Right renal cortex interstitium (tissue), 3 donors: ENCODE data around the gene RBM14. TPM values are rescaled to one million over a fixed set of nuclear protein-coding genes. Genes with fewer than 3 reads are reported as not detected.
"Not testable (repeated sequence)": the region's sequence is repeated elsewhere in the genome, so short reads cannot be mapped to it uniquely, and the experiment has no call there.

ENCODE experiments used
- DNase-seq, 3 donors: peaks; one replicate each; pipeline ENCODE4 v3.0.0-alpha.2; 2013; ENCODE audit warnings: low read depth in 3 of 3, low spot score in 2 of 3
- polyA plus RNA-seq, 3 donors: library from polyadenylated mRNA; unstranded; fragments of 120-200 nt; gene quantifications; one replicate each; pipeline ENCODE4 v1.2.1, GENCODE V29; 2013; ENCODE audit not compliant: insufficient read length in 3 of 3

Gene RBM14
- polyA plus RNA-seq, 3 donors: 53.8 to 60.4 (median 54.6) TPM

DNA sequence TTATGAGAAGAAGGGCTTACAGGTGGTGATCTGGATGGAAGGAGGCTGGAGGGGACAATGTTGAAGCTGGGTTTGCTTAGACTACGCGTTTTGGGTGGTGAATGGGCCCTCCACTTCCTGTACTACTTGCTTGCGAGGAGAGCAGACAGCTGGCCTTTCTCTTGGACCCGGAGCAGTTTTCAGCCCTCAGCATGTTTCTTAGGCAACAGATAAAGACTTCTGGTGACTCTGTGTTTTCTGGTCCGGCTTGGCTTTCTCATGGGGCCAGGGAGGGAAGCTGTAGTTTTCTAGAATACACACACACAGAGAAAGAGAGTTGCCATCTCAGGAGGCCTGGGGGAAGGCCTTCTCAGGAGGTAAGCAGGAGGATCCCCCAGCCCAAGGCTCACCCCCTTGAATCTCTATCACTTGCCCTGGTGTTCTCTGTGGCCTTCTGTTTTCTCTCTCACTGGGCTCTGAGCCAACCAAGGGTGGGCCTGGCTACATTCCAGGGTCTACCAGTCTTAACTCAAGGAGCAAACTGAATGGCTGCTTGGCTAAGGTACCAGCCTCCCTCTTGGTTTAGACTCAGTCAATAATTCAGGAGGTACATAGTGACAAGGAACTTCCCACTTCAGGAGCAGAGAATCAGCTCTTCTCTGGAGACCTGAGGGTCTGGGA lies 21.1 kb upstream of the RBM14 start:
- peak in 1 of 3 donors; percentile 51 for DNase-seq

DNA sequence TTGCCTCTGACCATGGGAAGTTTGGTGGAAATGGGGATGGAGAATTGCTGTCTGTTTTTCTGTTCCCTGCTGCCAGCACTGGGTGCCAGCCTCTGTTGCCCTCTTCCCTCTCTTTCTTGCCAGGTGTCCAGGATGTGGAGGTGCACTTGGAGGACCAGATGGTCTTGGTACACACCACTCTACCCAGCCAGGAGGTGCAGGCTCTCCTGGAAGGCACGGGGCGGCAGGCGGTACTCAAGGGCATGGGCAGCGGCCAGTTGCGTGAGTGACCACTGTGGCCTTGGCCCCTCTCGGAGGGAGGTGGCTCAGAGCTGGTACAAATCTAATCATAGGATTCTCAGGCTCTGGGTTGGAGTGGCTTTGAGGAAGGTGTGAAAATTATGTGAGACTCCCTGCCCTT lies 17.4 kb upstream of the RBM14 start:
- no peak for DNase-seq

DNA sequence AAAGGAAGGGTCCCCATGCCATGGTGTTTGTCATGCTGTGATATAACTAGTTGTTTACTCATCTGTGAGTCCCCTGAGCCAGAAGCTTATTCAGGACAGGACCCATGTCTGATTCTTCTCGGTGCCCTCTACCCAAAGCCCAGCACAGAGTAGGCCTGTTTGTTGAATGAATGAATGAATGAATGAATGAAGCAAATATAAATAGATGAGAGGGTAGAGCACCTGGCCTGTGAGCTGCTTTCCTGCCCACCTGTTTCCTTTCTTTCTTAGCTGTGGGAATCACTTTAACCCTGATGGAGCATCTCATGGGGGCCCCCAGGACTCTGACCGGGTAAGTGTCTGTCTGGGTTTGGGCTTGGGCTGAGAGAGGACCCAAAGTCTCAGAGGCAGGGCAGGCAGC lies 16.2 kb upstream of the RBM14 start:
- DNase-seq: no peak

DNA sequence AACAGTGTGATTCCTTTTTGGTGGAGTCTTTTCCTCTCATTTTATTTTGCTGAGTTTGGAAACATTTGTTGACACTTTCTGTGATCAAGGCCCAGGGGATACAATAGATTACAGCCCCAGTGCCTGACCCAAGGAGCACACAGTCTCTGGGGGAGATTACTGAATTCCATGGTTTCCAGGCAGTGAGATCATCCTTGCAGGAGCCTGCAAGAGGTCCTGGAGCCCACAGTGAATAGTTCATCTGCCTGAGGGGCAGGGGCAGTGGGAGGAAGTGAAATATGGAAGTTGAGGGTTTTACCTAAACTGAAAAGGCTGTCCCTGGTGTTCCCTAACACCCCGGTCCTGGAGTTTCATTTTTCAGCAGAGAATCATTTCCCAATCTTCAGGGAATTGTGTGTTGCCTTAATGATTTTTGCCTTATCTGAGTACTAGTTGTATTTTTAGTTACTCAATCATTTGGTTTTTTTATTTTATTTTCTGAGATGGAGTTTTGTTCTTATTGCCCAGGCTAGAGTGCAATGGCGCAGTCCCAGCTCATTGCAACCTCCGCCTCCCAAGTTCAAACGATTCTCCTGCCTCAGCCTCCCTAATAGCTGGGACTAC lies 15.7 kb upstream of the RBM14 start:
- no peak for DNase-seq

DNA sequence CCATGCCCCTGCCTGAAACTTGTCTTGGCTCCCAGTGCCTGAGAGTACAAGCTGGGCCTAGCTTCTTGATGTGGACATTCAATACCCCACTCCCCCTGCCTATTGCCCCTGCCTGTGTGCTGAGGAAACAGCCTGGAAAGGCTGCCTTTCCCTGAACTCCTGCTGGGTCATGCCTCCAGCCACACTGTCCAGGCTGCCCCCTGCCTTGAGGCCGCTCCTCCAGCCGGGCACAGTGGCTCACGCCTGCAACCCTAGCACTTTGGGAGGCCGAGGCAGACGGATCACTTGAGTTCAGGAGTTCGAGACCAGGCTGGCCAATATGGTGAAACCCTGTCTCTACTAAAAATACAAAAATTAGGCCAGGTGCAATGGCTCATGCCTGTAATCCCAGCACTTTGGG lies 13.4 kb upstream of the RBM14 start:
- no peak for DNase-seq

DNA sequence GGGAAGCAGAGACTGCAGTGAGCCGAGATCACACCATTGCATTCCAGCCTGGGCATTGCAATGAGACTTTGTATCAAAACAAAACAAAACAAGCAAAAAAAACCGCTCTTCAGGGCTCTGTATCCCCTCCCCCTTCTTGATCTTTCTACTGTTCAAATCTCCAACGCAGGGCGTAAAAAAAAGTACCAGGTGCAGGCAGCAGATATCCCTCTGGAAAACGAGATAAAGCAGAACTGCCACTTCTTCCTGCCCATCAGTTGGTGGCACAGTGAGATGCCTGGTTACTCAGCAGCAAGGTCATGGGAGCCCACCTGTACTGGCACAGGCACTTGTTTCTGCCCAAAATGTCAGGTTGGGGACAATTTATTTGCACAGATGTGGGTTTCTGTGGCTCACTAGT lies 12.3 kb upstream of the RBM14 start:
- no peak for DNase-seq

DNA sequence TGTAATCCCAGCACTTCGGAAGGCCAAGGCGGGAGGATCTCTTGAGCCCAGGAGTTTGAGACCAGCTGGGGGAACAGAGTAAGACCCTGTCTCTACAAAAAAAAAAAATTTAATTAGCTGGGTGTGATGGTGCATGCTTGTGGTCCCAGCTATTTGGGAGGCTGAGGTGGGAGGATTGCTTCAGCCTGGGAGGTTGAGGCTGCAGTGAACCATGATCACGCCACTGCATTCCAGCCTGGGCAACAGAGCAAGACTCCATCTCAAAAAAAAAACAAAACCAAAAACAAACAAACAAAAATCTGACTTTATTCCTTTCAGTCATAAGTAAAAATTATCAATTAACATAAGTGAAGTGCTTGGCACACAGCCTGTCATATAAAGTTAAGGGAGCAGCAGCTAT lies 9.8 kb upstream of the RBM14 start:
- not testable (repeated sequence) for DNase-seq

DNA sequence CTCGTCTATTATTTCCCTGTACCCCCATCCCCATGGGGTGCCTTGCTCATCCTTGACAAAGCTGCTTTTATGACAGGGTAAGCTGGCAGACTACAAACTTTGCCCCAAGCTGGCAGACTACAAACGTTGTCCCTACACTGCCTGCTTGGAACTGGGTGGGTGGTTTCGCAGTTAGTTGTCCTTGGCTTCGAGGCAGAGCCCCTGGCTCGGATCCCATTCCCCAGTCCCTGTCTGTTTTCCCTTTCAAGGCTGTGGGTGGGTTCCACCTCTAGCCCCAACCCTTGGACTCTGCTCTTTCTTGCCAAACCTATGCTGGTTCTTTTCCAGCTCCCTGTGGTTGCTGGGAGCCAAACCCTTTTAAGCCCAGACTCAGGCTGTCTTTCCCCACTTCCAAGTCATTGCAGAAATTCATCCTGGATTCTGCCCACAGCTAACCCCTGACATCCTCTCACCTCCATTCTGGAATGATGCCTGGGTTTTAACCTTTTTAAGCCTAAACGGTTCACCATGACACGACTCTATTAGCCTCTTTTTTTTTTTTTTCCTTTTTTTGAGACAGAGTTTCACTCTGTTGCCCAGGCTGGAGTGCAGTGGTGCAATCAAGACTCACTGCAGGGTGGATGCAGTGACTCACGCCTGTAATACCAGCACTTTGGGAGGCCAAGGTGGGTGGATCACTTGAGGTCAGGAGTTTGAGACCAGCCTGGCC lies 9.2 kb upstream of the RBM14 start:
- DNase-seq: no peak

DNA sequence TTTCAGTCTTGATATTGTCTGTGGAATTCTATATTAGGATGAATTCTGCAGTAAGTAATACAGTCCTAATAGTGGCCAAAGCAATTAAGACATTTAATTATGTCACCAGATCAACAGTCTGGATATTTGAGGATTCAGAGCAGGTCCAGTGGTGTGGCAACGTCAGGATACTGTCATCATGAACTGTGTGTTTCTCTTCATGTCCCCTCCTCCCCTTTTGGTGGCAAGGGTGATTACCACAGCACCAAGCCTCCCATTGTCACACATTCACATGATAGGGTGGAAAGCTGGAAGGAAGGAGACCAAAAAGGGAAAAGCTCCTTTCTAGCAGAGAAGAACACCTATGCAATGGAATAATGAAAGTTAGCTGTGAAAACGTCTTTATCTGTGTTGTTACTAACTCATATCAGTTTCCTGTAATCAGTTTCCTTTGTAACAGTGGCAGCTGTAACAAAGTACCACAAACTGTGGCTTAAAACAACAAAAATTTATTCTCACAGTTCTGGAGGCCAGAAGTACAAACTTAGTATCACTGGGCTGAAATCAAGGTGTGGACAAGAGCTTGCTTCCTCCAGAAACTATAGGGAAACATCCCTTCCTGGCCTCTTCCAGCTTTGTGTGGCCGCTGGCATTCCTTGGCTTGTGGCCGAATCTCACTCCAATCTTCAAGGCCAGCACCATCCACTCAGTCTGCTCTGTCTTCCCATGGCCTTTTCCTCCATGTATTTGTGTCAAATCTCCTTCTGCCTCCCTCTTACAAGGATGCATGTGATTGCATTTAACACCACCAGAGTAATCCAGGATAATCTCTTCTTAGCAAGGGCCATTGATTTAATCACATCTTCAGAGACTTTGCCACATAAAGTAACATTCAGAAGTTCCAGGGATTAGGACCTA lies 6.5 kb upstream of the RBM14 start:
- no peak for DNase-seq

DNA sequence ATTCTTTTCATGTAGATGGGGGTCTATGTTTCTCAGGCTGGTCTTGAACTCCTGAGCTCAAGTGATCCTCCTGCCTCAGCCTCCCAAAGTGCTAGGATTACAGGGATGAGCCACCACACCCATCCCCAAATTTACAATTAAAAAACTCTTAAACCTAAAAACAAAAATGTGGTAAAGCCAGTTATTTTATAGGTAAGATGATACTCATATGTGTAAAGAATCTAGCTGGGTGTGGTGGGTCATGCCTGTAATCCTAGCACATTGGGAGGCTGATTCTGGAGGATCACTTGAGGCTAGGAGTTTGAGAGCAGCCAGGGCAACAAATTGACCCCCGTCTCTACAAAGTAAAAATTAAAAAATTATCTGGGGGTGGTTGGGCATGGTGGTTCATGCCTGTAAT lies 4.0 kb upstream of the RBM14 start:
- DNase-seq: no peak

DNA sequence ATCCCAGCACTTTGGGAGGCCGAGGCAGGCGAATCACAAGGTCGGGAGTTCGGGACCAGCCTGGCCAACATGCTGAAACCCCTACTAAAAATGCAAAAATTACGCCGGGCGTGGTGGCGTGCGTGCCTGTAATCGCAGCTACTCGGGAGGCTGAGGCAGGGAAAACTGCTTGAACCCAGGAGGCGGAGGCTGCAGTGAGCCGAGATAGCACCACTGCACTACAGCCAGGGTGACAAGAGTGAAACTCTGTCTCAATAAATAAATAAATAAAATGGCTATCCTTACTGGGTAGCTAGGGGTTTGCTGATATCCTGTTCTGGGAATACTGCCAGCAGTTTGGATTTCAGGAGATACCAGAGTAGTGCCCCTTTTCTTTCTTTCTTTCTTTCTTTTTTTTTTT lies 2.4 kb upstream of the RBM14 start:
- no peak for DNase-seq

DNA sequence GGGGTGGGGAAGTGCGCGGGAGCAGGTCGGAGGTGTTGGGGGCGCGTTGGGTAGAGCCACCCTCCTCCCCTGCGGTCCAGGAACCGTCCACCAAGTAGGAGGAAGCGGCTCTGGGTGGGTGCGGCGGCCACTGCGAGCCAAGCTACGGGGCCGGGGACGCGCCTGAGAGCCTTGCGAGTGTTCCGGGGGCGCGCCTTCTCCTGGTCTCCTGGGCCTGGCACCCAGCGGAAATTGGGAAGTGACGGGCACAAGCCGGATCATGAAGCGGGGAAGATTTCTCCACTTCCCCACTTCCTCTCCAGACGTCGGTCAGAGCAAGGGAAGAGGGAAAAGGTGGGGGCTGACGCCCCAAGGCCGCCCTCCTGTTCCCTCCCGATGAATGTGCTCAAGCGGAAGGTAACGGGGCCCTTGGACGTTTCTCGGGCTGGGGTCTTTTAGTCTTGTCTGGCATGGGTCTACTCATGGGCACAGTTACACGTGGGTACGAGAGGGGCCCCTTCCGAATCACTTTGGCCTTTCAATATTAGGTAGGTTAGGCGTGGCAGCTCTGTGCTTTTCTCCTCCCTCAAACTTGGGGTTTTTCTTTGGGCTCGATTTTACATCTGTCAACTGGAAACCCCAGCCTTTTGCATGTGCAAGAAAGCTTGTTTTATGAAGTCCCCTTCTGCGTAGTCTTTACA lies 865 bp downstream of the RBM14 start:
- no peak for DNase-seq

DNA sequence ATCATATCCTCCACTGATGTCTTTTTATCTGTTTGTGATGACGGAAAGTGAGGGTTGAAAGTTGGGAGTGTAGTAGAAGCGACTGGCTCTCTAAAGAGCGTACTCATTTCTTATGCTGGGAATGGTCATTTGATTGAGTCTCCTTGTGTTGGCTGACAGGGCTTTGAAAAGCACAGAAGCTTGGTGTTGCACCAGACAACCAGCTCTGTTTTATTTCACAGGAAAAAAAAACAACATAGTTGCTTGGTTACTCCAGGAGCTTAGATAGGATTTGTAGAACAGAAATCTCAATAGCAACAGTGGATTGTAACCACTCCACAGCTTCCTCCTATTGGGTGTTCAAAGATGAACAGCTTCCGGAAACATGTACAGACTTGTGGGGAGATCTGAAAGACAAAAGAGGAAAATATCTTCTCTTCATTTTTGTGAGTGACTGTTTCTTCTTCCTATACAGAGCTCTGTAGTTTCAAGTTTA lies 2.7 kb downstream of the RBM14 start:
- DNase-seq: no peak

DNA sequence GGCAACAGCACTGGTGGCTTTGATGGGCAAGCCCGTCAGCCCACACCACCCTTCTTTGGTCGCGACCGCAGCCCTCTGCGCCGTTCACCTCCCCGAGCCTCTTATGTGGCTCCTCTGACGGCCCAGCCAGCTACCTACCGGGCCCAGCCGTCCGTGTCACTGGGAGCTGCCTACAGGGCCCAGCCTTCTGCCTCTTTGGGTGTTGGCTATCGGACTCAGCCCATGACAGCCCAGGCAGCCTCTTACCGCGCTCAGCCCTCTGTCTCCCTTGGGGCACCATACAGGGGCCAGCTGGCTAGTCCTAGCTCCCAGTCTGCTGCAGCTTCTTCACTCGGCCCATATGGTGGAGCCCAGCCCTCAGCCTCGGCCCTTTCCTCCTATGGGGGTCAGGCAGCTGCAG lies 8.0 kb downstream of the RBM14 start:
- no peak for DNase-seq

DNA sequence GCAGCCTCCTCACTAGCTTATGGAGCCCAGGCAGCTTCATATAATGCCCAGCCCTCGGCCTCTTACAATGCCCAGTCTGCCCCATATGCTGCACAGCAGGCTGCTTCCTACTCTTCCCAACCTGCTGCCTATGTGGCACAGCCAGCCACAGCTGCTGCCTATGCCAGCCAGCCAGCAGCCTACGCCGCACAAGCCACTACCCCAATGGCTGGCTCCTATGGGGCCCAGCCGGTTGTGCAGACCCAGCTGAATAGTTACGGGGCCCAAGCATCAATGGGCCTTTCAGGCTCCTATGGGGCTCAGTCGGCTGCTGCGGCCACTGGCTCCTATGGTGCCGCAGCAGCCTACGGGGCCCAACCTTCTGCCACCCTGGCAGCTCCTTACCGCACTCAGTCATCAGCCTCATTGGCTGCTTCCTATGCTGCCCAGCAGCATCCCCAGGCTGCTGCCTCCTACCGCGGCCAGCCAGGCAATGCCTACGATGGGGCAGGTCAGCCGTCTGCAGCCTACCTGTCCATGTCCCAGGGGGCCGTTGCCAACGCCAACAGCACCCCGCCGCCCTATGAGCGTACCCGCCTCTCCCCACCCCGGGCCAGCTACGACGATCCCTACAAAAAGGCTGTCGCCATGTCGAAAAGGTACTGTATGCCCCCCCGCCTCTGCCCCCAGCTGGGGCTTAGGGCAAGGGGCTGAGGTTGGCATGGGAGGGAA lies 8.8 kb downstream of the RBM14 start:
- no peak for DNase-seq

DNA sequence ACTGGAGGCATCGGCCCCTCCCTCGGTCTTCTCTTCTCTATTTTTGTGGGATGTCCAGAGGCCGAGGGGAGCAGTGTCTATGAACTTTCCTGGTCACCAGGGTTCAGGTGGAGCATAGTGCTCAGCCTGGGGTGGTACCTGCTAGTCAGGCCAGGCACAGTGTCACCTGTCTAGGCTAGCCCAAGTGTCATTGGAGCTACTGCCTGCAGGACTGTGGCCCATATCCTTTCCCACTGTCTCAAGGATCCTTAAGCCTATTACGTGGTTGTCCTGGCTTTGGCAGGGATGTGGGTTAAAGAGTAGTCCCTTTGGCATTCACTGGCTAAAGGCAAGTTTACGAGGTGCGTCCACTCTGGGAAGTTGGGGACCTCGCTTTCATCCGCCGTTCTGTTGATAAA lies 9.3 kb downstream of the RBM14 start:
- DNase-seq: no peak

DNA sequence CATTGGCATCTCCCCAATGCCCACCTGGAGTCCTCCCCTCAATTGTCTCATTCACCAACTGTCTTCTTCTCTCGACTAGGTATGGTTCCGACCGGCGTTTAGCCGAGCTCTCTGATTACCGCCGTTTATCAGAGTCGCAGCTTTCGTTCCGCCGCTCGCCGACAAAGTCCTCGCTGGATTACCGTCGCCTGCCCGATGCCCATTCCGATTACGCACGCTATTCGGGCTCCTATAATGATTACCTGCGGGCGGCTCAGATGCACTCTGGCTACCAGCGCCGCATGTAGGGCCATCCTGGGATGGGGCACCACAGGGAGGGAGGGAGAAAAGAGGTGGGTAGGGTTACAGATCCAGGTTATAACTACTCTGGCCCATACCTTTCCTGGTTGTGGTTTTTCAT lies 10.0 kb downstream of the RBM14 start:
- DNase-seq: no peak

DNA sequence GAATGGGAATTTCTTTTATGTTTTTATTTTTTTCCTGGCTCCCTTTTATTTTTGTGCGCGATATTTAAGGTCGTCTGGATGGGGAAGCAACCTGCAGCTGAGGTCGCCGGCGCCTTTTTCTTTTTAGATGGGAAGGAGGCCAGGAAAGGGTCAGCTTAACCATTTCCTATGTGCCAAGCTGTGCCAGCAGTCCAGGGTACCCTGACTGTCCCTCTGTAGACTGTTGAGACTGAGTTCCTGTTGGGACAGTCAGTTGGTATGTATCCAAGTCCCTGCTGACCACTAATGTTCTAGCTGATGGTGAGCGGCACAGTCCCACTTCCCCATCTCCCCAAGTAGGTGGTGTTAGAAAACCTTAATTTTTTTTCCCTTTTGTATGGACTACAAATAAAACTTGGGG lies 10.5 kb downstream of the RBM14 start:
- DNase-seq: no peak

DNA sequence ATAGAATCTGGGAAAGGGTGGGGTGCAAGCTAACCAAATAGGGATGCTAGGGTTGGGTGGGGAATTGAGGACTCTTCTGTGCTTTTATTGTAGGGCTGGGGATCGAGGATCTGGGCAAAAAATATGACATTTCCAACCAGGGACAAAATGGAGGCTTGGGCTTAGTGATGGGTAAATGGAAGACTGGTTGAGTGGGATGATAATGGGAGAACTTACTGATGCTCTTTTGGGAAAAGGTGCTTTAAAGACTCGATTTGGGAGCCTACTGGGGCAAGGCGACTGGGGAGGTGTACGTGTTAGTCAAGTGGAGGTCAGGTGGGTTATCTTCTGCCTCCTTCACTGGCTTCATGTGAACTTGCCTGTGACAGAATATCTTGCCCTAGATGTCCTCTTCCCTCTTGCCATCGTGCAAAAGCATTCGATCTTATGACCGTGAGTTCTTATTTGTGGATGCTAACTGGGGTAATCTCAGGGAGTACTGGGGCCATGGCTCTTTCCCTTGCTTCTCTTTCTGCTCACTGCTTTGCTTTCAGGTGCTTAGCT lies 11.7 kb downstream of the RBM14 start:
- no peak for DNase-seq

DNA sequence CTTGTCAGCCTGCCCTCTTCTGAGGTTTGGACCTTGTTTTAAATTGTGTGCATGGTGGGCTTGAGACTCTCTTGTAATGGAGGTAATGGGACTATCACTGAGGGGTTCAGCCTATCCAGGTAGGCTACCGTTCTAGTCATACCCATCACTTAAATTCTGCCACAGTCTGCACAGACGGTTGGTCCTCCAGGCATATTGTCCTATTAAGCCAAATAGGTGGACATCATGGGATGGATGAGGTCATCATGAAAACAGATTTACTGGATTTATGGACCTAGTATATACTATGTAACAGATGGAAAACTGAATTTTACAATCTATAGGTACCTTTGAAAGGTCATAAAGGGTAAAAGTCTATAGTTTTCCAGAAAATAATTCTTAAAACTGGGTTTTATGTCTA lies 12.9 kb downstream of the RBM14 start:
- DNase-seq: no peak
